HepG2 (cell line): ENCODE measurements around the gene DTX4. TPM values are rescaled to one million over a fixed set of nuclear protein-coding genes. Genes with fewer than 3 reads are reported as not detected.

Source experiments
- ATAC-seq: fragments of 200-7000 bp; cut with Tn5 transposase; 3 replicates; pipeline ENCODE4 v1.9.1; 2020; ENCODE audit warnings: mild to moderate bottlenecking, moderate library complexity
- BruUV-seq: library from RNA; stranded (reverse); fragments of 400-500 nt; replicated peaks from 2 replicates; lab custom pipeline; 2021; lab: Mats Ljungman, UMichigan
- CTCF ChIA-PET: fragments of 300-600 bp; formaldehyde crosslinking; extraction: SDS; loops from one replicate; lab custom pipeline; 2021; ENCODE audit warnings: low total read pairs, inconsistent platforms, low intra/inter-chr PET ratio; lab: Yijun Ruan, JAX
- POLR2A ChIA-PET: fragments of 350-600 bp; sonication (Branson Sonifier 250); formaldehyde crosslinking; loops from one replicate; lab custom pipeline; 2020; ENCODE audit warnings: antibody characterized with exemption, inconsistent platforms; lab: Yijun Ruan, JAX
- DNase-seq: peaks from one replicate; pipeline ENCODE4 v3.0.0-alpha.2; 2015; ENCODE audit warnings: low spot score
- FAIRE-seq: peaks from 3 replicates; lab custom pipeline; 2011; peaks lifted over from hg19 to GRCh38; lab: Jason Lieb, UNC
- H2AFZ ChIP-seq: one replicate; pipeline ENCODE4 v1.6.1; 2011; ENCODE audit warnings: low read length, inconsistent platforms
- H3K27ac ChIP-seq: fragments of 300-600 bp; 3 replicates; pipeline ENCODE4 v1.8.0; 2011; ENCODE audit warnings: mixed run types, mild to moderate bottlenecking, mixed read lengths, low read length, inconsistent platforms; ENCODE audit not compliant: insufficient read depth; ENCODE audit errors: extremely low read length
- H3K27me3 ChIP-seq, 2 experiments: fragments of 200-600 bp in 1 of 2; 2 replicates in 1 of 2; 3 replicates in 1 of 2; pipeline versions ENCODE4 v1.6.0 to v1.8.0; 2011; ENCODE audit warnings: low read length in 2 of 2, mild to moderate bottlenecking in 2 of 2, moderate library complexity in 2 of 2, inconsistent platforms in 1 of 2; ENCODE audit not compliant: insufficient read depth in 2 of 2, control insufficient read depth in 1 of 2
- H3K36me3 ChIP-seq, 2 experiments: fragments of 200-600 bp in 1 of 2; replicated peaks in 1 of 2; 2 replicates in 1 of 2; 3 replicates in 1 of 2; pipeline versions ENCODE4 v1.5.1 to v1.8.0; 2011; ENCODE audit warnings: low read length in 2 of 2, inconsistent platforms in 1 of 2; ENCODE audit not compliant: insufficient read depth in 2 of 2, control insufficient read depth in 1 of 2
- H3K4me1 ChIP-seq: 2 replicates; pipeline ENCODE4 v1.5.1; 2012; ENCODE audit warnings: low read length, inconsistent platforms; ENCODE audit not compliant: insufficient read depth
- H3K4me2 ChIP-seq: 2 replicates; pipeline ENCODE4 v1.6.0; 2011; ENCODE audit warnings: low read depth, low read length, inconsistent platforms
- H3K4me3 ChIP-seq, 3 experiments: fragments of 200-600 bp in 1 of 3; sonication (generic), shearing (Covaris generic) in 1 of 3; replicated peaks in 1 of 3; 2 replicates each; pipeline ENCODE4 v1.5.1; 2011 to 2016; ENCODE audit warnings: low read length in 3 of 3, inconsistent platforms in 2 of 3, low read depth in 2 of 3, mild to moderate bottlenecking in 2 of 3, control low read depth in 1 of 3, mixed read lengths in 1 of 3; ENCODE audit not compliant: insufficient read depth in 1 of 3
- H3K79me2 ChIP-seq: one replicate; pipeline ENCODE4 v1.6.1; 2011; ENCODE audit warnings: low read length, inconsistent platforms; ENCODE audit not compliant: insufficient read depth
- H3K9ac ChIP-seq: 2 replicates; pipeline ENCODE4 v1.6.0; 2011; ENCODE audit warnings: mild to moderate bottlenecking, low read depth, low read length, inconsistent platforms; ENCODE audit not compliant: insufficient read depth
- H3K9me3 ChIP-seq: 2 replicates; pipeline ENCODE4 v1.5.1; 2012; ENCODE audit warnings: mild to moderate bottlenecking, low read length
- H4K20me1 ChIP-seq: 2 replicates; pipeline ENCODE4 v1.6.0; 2011; ENCODE audit warnings: inconsistent platforms, mild to moderate bottlenecking, low read length, moderate library complexity; ENCODE audit not compliant: insufficient read depth
- CERS6 ChIP-seq: sonication (generic); formaldehyde crosslinking; IDR thresholded peaks from 2 replicates; pipeline ENCODE4 v1.5.0; 2020; ENCODE audit warnings: missing genetic modification reagents
- EED ChIP-seq: sonication (generic); formaldehyde crosslinking; IDR thresholded peaks from 2 replicates; pipeline ENCODE4 v1.5.0; 2020; ENCODE audit warnings: mild to moderate bottlenecking, missing genetic modification reagents
- EHMT2 ChIP-seq: fragments of 200-600 bp; sonication (generic); IDR thresholded peaks from 2 replicates; pipeline ENCODE4 v1.7.0; 2017; ENCODE audit warnings: antibody characterized with exemption, low read depth, low read length, borderline replicate concordance
- HCFC1 ChIP-seq: fragments of 150-350 bp; IDR thresholded peaks from 2 replicates; pipeline ENCODE4 v1.6.1; 2014; ENCODE audit warnings: low read depth, low read length
- HOXA7 ChIP-seq: sonication (generic); formaldehyde crosslinking; IDR thresholded peaks from 2 replicates; pipeline ENCODE4 v1.8.1; 2022; ENCODE audit warnings: mild to moderate bottlenecking, missing genetic modification reagents, moderate library complexity
- MBNL3 ChIP-seq: fragments of 250-450 bp; sonication (Bioruptor Pico); conservative IDR thresholded peaks from 2 replicates; pipeline ENCODE4 v1.8.0; 2022; ENCODE audit warnings: mild to moderate bottlenecking, inconsistent platforms
- RBM22 ChIP-seq: fragments of 200-400 bp; formaldehyde crosslinking; optimal IDR thresholded peaks from 2 replicates; pipeline ENCODE3; 2017; ENCODE audit warnings: mild to moderate bottlenecking, low read length, moderate library complexity
- RFX1 ChIP-seq: fragments of 450-650 bp; IDR thresholded peaks from 2 replicates; pipeline ENCODE4 v1.6.1; 2017
- RORA ChIP-seq: sonication (generic); formaldehyde crosslinking; IDR thresholded peaks from 2 replicates; pipeline ENCODE4 v1.5.0; 2020; ENCODE audit warnings: mild to moderate bottlenecking, missing genetic modification reagents, moderate library complexity
- SALL1 ChIP-seq: sonication (generic); formaldehyde crosslinking; IDR thresholded peaks from 2 replicates; pipeline ENCODE4 v1.8.0; 2022; ENCODE audit warnings: mild to moderate bottlenecking, missing genetic modification reagents
- TCF7L2 ChIP-seq: IDR thresholded peaks from 2 replicates; pipeline ENCODE4 v1.6.1; 2011; ENCODE audit warnings: mild to moderate bottlenecking, low read depth, low read length, moderate library complexity
- ZNF44 ChIP-seq: sonication (generic); formaldehyde crosslinking; IDR thresholded peaks from 2 replicates; pipeline ENCODE4 v1.5.1; 2020; ENCODE audit warnings: mild to moderate bottlenecking, missing genetic modification reagents
- ZNF598 ChIP-seq: sonication (generic); formaldehyde crosslinking; IDR thresholded peaks from 2 replicates; pipeline ENCODE4 v1.5.1; 2020; ENCODE audit warnings: mild to moderate bottlenecking, missing genetic modification reagents, borderline replicate concordance
- ZNF747 ChIP-seq: sonication (generic); formaldehyde crosslinking; IDR thresholded peaks from 2 replicates; pipeline ENCODE4 v1.8.1; 2023; ENCODE audit warnings: missing genetic modification reagents, mild to moderate bottlenecking, borderline replicate concordance
- WGBS: methylation state at CpG from one replicate; pipeline ENCODE4 v1.1.6; 2017; ENCODE audit warnings: low lambda C conversion rate; 5-methylcytosine and 5-hydroxymethylcytosine counted together
- in situ Hi-C: cut with HindIII; loops from 2 replicates; pipeline ENCODE4 v1.10.0; 2017; ENCODE audit warnings: low pct_unique_long_range_greater_than_20kb; ENCODE audit not compliant: extremely low pct_ligation_motif_present
- intact Hi-C: fragments of 100-400 bp; cut with micrococcal nuclease; formaldehyde crosslinking; loops from one replicate; pipeline ENCODE4 v1.10.0; 2022; ENCODE audit not compliant: unreplicated experiment
- polyA plus RNA-seq, 8 experiments: library from polyadenylated mRNA; depleted of rRNA in 3 of 8; stranded (reverse) in 7 of 8; unstranded in 1 of 8; fragments of >200 nt; fragmentation: Illumina TruSeq in 4 of 8; extraction: Trizol in 4 of 8; gene quantifications; 2 replicates each; pipeline versions ENCODE4 v1.2.1 to v1.2.3, GENCODE V29; 2011 to 2016; ENCODE audit warnings: low read depth in 4 of 8, missing spikeins in 1 of 8, mixed read lengths in 1 of 8; ENCODE audit not compliant: insufficient read depth in 1 of 8
- total RNA-seq, 5 experiments: library from RNA; depleted of rRNA; stranded (reverse); fragments of >200 nt; fragmentation: Illumina TruSeq; extraction: Trizol; gene quantifications; 2 replicates each; pipeline ENCODE4 v1.2.3, GENCODE V29; 2016; ENCODE audit warnings: low read depth in 1 of 5
- TF ChIP-seq, protein P1 (sequence below): sonication (generic); formaldehyde crosslinking; IDR thresholded peaks from 2 replicates; pipeline ENCODE4 v1.8.1; 2023; ENCODE audit warnings: mild to moderate bottlenecking, missing genetic modification reagents, borderline replicate concordance

Gene DTX4
- total and polyA plus RNA-seq, 2 of the 13 experiments (the other 11 are each of a cell fraction or from before 2014, with no cell fraction given) = 0.67 to 5.6 TPM

GRCh38 chr11:59224351-59224928 is 52.5 kb downstream of the DTX4 start (continued):
- TF ChIP-seq, protein P1, sequence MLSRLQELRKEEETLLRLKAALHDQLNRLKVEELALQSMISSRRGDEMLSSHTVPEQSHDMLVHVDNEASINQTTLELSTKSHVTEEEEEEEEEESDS (CRISPR knock-in tag) = no peak
- no peak for TF ChIP-seq SALL1 (CRISPR knock-in tag)
- no peak for TF ChIP-seq HCFC1
- no peak for TF ChIP-seq RBM22
- TF ChIP-seq TCF7L2 = no peak
- TF ChIP-seq HOXA7 (CRISPR knock-in tag) = no peak
- no peak for TF ChIP-seq CERS6 (CRISPR knock-in tag)
- TF ChIP-seq ZNF598 (CRISPR knock-in tag) = no peak

GRCh38 chr11:59225017-59225416 is 53.1 kb downstream of the DTX4 start:
- BruUV-seq = no TSS peak
- no peaks in the 10 kb centered on the region for H4K20me1 ChIP-seq
- H3K27ac ChIP-seq = no peak overlapping the region
- intact Hi-C loops = no loop called here
- no peak overlapping the region for H3K9ac ChIP-seq
- FAIRE-seq (no peak), ATAC-seq (no peak), DNase-seq (no peak)
- no peaks in the 10 kb centered on the region for H3K36me3 ChIP-seq
- no peaks in the 10 kb centered on the region for H3K4me1 ChIP-seq
- H2AFZ ChIP-seq = no peak overlapping the region
- ChIA-PET CTCF (no interaction called here), POLR2A (no interaction called here)
- no peaks in the 10 kb centered on the region for H3K79me2 ChIP-seq
- no peak overlapping the region for H3K4me2 ChIP-seq
- in situ Hi-C loops = no loop called here
- peaks cover 0 to 2% of the 10 kb centered on the region in 2 experiments; a peak in 1 of 5 replicates for H3K27me3 ChIP-seq
- no peaks in the 10 kb centered on the region for H3K9me3 ChIP-seq
- H3K4me3 ChIP-seq = no peak overlapping the region
- 0% methylated on average over 1 of the region's 1 CpG for WGBS
- TF ChIP-seq RORA (CRISPR knock-in tag) (no peak), RFX1 (no peak), MBNL3 (no peak), ZNF747 (CRISPR knock-in tag) (no peak), EED (CRISPR knock-in tag) (no peak), ZNF44 (CRISPR knock-in tag) (no peak), EHMT2 (no peak)
